B cell (primary cell): ENCODE measurements around the gene SPATA32.

Experiments
- EZH2 ChIP-seq: IDR thresholded peaks from 2 replicates; pipeline ENCODE4 v1.6.1; 2012; ENCODE audit warnings: borderline replicate concordance, low read depth, mild to moderate bottlenecking, moderate library complexity, low read length; ENCODE audit not compliant: insufficient read depth, poor library complexity, severe bottlenecking
- TF ChIP-seq, protein P1 (sequence below): fragments of 200-600 bp; IDR thresholded peaks from one replicate; pipeline ENCODE4 v1.8.0; 2022; ENCODE audit warnings: antibody characterized with exemption, mild to moderate bottlenecking

GRCh38 chr17:45273551-45273957, 11.7 kb upstream of the SPATA32 start:
- no peak for TF ChIP-seq EZH2
- TF ChIP-seq, protein P1, sequence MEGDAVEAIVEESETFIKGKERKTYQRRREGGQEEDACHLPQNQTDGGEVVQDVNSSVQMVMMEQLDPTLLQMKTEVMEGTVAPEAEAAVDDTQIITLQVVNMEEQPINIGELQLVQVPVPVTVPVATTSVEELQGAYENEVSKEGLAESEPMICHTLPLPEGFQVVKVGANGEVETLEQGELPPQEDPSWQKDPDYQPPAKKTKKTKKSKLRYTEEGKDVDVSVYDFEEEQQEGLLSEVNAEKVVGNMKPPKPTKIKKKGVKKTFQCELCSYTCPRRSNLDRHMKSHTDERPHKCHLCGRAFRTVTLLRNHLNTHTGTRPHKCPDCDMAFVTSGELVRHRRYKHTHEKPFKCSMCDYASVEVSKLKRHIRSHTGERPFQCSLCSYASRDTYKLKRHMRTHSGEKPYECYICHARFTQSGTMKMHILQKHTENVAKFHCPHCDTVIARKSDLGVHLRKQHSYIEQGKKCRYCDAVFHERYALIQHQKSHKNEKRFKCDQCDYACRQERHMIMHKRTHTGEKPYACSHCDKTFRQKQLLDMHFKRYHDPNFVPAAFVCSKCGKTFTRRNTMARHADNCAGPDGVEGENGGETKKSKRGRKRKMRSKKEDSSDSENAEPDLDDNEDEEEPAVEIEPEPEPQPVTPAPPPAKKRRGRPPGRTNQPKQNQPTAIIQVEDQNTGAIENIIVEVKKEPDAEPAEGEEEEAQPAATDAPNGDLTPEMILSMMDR, result no peak
